GM18498 (cell line): ENCODE data around the gene ATG16L2.
"Not testable (repeated sequence)": the region's sequence is repeated elsewhere in the genome, so short reads cannot be mapped to it uniquely, and the experiment has no call there.

Experiments used
- ATAC-seq: cut with Tn5 transposase; IDR thresholded peaks from one replicate; pipeline ENCODE4 v1.9.1; 2021; ENCODE audit warnings: mild to moderate bottlenecking, moderate library complexity; ENCODE audit not compliant: unreplicated experiment

ATG16L2 gene

GRCh38 chr11:72793425-72794367 lies 20.5 kb upstream of the ATG16L2 start, which contains the start of gene STARD10:
STARD10 (minus strand) TSS chr11:72794047; CDS start chr11:72781181, 12,866 bp downstream.
- ATAC-seq: peak; percentile 93

- ATAC-seq: no peak
Observed at GRCh38 chr11:72798361-72798760, 15.8 kb upstream of the ATG16L2 start.

- ATAC-seq: no peak
Observed at GRCh38 chr11:72799441-72799840, 14.8 kb upstream of the ATG16L2 start.

- no peak for ATAC-seq
Observed at GRCh38 chr11:72802822-72803221, 11.4 kb upstream of the ATG16L2 start.

- no peak for ATAC-seq
Observed at GRCh38 chr11:72805216-72805615, 9.0 kb upstream of the ATG16L2 start.

- not testable (repeated sequence) for ATAC-seq
Observed at GRCh38 chr11:72806378-72806777, 7.8 kb upstream of the ATG16L2 start.

GRCh38 chr11:72807021-72807693 lies 7.1 kb upstream of the ATG16L2 start:
- no peak for ATAC-seq

GRCh38 chr11:72807792-72808191 lies 6.4 kb upstream of the ATG16L2 start:
- no peak for ATAC-seq

GRCh38 chr11:72808331-72808798 lies 5.8 kb upstream of the ATG16L2 start:
- no peak for ATAC-seq

GRCh38 chr11:72811686-72812085 lies 2.5 kb upstream of the ATG16L2 start:
- not testable (repeated sequence) for ATAC-seq

- ATAC-seq: no peak
Observed at GRCh38 chr11:72812604-72812966, 1.6 kb upstream of the ATG16L2 start.

- ATAC-seq: no peak
Observed at GRCh38 chr11:72812967-72813739, 1.1 kb upstream of the ATG16L2 start.

- peak; percentile 59 for ATAC-seq
Observed at GRCh38 chr11:72813740-72814285, 398 bp upstream of the ATG16L2 start.

- ATAC-seq: no peak
Observed at GRCh38 chr11:72815110-72815618, 953 bp downstream of the ATG16L2 start.

- ATAC-seq: no peak
Observed at GRCh38 chr11:72816404-72816990, 2.3 kb downstream of the ATG16L2 start.

- ATAC-seq: no peak
Observed at GRCh38 chr11:72817966-72818365, 3.8 kb downstream of the ATG16L2 start.

GRCh38 chr11:72818971-72819370 lies 4.8 kb downstream of the ATG16L2 start:
- no peak for ATAC-seq

- ATAC-seq: no peak
Observed at GRCh38 chr11:72820439-72821139, 6.4 kb downstream of the ATG16L2 start.

- no peak for ATAC-seq
Observed at GRCh38 chr11:72821221-72821919, 7.2 kb downstream of the ATG16L2 start.
